ENCODE measurements around the gene VPS72.
A peak's percentile ranks its signal among the peaks of the same experiment; 100 is the strongest.

Gene VPS72

GRCh38 chr1:151145304-151146071, 44.5 kb downstream of the VPS72 start:
- DNase-seq (ENCODE audit: low read depth in 3 of 3, low spot score in 1 of 3): no peak

- DNase-seq (ENCODE audit: low read depth in 3 of 3, low spot score in 1 of 3): no peak
Observed at GRCh38 chr1:151144474-151145303, 45.3 kb downstream of the VPS72 start.

- DNase-seq (ENCODE audit: low read depth in 3 of 3, low spot score in 1 of 3): no peak
Observed at GRCh38 chr1:151143986-151144385, 46.0 kb downstream of the VPS72 start.

DNA sequence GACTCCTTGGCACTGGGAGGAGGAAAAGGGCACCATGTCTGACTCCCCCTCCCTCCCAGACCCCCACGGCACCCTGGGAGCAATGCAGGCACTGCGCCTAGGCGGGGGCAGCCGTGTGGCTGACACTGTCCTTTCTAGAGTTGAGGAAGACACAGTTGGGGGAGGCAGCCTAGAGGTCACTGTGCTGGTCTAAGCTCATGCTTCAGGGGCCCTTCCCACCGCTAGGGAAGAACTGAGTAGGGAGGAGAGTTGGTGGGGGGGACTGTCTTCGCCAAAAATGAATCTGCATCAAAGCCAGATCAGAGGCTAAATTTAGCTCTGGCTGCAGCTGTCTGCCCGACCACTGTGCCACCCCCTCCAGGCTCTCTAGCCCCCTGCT, 47.0 kb downstream of the VPS72 start:
- no peak for DNase-seq (ENCODE audit: low read depth in 3 of 3, low spot score in 1 of 3)

GRCh38 chr1:151142411-151143056, 47.5 kb downstream of the VPS72 start:
- DNase-seq (ENCODE audit: low read depth in 3 of 3, low spot score in 1 of 3): no peak

DNA sequence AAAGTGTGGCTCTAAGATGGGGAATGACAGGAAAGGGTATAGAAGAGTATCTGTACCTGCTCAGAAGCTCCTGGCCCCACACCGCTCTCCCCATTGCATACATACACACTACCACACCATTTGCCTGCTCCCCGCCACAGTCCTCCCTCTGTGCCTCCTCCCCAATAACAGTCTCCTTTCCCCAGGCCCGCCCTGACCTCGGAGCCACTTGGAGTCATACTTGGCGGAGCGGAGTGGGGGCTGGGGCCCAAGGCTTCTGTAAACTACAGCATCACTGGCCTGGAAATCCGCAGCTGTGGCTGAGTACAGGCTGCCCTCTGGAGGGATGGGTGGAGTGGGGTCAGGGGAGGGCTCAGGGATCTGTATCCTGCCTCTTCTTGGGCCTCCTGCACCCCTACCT, 52.2 kb downstream of the VPS72 start:
- no peak for DNase-seq (ENCODE audit: low read depth in 3 of 3, low spot score in 1 of 3)

DNA sequence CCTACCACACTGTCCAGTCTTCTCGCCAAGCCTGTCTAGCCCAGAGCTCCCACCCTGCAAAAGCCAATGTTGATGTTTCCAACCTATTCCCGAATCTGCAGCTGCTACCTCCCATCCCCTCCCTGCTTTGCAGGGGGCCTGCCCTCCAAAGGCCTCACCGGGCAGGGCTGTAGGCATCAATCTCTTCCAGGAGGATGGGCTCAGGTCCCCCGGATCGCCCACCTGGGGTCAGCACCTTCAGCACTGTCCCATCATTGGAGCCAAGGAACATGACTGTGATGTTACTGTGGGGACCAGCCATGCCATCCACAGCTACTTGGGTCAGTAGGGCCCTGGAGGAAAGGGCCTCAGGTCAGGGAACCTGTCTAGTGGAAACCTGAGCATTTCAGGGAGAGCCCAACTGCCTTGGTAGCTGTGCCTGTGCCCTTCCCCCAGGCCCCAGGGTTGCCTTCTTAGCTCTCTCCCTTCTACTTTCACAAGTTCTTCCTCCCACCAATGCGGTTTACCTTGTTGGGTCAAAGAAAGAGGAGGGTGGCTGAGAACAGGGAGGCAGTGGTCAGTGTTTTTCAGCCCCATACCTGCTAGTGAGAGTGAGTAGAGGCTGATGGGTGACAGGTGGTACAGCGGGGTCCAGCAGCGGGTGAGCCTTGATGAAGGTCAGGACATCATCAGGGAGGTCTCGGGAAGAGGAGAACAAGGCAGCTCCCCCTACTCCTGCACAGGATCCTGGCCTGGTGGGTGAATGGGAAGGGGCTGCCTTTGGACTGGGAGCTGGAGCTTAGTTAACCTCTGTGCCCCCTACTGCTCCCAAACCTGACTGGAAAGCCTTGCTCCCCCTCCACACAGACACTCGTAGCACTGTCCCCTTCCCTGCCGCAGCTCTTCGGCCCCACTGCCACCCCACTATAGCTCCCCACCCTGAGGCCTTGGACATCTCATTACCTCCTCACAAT, 54.3 kb downstream of the VPS72 start:
- no peak for DNase-seq (ENCODE audit: low read depth in 3 of 3, low spot score in 1 of 3)

- DNase-seq (ENCODE audit: low read depth in 3 of 3, low spot score in 1 of 3): no peak
Observed at GRCh38 chr1:151134991-151135390, 55.0 kb downstream of the VPS72 start.

DNA sequence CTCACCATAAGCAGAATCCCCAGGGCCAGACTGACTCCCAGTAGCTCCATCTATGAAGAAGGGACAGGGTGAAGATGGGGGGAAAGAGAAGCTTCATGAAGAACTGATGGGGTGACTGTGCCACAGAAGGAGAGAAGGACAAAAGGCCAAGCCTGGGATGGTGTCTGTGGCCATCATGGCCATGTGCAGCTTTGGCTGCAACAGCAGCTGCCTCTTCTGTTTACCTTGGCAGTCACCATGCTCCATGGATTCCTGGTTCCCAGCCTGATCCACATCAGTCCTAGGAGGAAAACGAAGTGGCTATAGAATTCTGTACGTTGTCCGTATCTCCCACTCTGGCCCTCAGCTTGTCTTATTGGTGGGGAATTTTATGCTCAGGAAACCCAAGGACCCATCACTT, 55.6 kb downstream of the VPS72 start:
- no peak for DNase-seq (ENCODE audit: low read depth in 3 of 3, low spot score in 1 of 3)

GRCh38 chr1:151133018-151133806, 56.8 kb downstream of the VPS72 start:
- no peak for DNase-seq (ENCODE audit: low read depth in 3 of 3, low spot score in 1 of 3)

GRCh38 chr1:151132335-151133017, 57.5 kb downstream of the VPS72 start:
- no peak for DNase-seq (ENCODE audit: low read depth in 3 of 3, low spot score in 1 of 3)

- no peak for DNase-seq (ENCODE audit: low read depth in 3 of 3, low spot score in 1 of 3)
Observed at GRCh38 chr1:151131701-151132334, 58.2 kb downstream of the VPS72 start.

DNA sequence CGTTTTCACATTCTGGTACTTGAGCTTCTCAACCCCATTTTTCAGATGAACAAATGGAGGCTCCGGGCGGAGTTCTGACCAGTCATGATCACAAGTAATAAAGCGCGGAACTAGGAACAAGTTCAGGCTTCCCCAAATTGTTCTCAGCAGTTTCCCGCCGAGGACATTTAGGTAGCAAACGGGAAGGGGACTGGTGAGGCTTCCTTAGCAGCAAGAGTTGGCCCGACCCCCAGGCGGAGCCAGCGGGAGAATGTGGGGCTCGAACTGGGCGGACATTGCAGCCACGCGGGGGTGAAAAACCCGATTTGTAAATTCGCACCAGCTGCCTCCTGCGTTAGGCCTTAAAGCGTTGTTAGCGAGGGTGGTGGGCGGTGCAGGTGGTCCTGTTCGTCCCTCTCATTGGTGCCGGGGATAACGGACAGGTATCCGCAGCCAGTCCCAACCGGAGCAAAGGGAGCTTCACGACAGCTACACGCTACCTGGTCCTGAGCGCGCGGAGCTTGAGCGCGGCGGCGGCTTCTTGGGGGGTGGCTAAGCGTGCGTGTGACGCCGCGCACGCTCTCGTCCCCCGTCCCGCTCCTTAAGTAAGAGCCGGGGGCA, 58.9 kb downstream of the VPS72 start:
- peak; percentile 24 to 60 (median 52) for DNase-seq (ENCODE audit: low read depth in 3 of 3, low spot score in 1 of 3)

- DNase-seq (ENCODE audit: low read depth in 3 of 3, low spot score in 1 of 3): no peak
Observed at GRCh38 chr1:151128800-151129199, 61.2 kb downstream of the VPS72 start.

Measured in stimulated activated CD4-positive, alpha-beta T cell treated with anti-CD3 and anti-CD28 coated beads, TNF-alpha, amount 100 ng/mL, for 1 hour (primary cell).